ENCODE measurements around the gene UNC5B.
"Not testable (repeated sequence)": the region's sequence is repeated elsewhere in the genome, so short reads cannot be mapped to it uniquely, and the experiment has no call there.

The UNC5B gene

GRCh38 chr10:71284544-71285179 lies 72.3 kb downstream of the UNC5B start:
- no peak for DNase-seq (ENCODE audit: low read depth)

DNA sequence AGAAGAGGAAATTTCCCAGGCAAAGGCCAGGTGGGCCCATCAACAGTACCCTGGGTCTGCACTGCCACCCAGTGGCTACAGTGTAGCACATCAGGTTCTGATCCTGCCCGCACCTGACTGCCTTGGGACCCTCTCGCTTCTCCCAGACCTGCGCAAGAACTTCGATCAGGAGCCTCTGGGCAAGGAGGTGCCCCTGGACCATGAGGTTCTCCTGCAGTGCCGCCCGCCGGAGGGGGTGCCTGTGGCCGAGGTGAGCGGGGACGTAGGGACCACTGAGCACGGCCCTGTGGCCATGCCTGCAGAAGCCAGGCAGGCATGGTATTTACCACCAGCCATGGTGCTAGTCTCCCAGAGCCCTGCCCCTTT lies 72.8 kb downstream of the UNC5B start:
- peak; percentile 4 for DNase-seq (ENCODE audit: low read depth)

DNA sequence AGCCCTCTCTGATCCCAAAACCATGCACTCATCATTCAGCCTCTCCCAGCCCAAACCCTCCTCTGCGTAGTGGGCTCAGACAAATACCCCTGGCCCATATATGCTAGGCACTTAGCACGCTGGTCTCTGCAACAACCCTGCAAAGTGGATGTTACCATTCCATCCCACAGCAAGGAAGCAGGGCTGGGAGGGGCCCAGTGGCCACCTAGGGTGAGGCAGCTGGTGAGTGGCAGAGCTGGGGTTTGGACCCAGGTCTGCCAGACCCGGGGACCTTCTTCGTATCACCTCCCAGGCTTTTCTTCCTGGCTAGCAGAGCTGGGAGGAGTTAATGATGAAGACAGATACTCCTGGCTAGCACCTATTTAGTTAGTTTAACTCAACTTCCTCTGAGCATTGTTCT lies 73.6 kb downstream of the UNC5B start:
- DNase-seq (ENCODE audit: low read depth), result no peak

- no peak for DNase-seq (ENCODE audit: low read depth)
Observed at GRCh38 chr10:71286521-71287294, 74.3 kb downstream of the UNC5B start.

GRCh38 chr10:71287456-71287855 lies 75.1 kb downstream of the UNC5B start:
- no peak for DNase-seq (ENCODE audit: low read depth)

DNA sequence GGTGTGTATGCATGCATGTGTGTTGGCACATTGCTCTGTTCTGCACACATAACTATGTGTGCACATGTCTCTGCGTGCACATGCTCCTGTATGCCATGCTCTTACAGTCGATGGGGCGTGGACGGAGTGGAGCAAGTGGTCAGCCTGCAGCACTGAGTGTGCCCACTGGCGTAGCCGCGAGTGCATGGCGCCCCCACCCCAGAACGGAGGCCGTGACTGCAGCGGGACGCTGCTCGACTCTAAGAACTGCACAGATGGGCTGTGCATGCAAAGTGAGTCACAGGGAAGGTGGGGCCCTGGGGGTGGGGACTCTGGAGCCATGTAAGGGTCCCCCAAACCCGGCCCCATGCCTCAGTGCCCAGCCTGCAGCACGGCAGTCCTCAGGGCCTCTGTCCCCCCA lies 76.1 kb downstream of the UNC5B start:
- DNase-seq (ENCODE audit: low read depth), result no peak

DNA sequence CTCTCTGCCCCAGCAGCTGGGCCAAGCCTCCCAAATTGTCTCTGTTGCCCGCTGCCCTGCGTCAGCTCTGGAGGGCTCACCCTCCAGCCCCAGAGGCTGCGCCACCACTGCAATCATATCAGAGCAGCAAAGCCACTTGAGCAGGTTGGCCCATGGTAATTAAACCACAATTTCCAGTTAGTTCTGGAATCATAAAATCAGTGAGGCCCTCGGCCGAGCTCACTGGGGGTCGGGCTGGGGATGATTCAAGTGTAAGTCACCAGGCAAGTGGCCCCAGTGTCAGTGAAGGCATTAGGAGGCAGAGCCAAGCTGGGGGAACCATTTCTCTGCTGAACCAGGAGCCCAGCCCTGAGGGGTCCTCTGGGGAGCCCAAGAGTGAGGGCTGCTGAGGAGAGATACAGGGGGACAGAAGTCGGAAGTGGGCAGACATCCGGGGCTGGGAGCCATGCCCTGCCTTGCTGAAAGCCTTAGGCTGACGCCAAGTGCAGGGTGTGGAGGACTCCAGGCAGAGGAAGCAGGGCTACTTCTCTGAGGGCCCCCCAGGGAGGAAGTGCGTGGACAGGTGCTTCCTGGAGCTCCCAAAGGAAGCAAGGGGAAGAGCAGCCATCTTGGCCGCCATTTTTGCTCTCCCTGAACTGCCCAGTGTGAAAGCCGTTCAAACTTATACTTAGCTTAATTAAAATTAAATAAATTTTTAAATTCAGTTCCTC lies 77.2 kb downstream of the UNC5B start:
- no peak for DNase-seq (ENCODE audit: low read depth)

- no peak for DNase-seq (ENCODE audit: low read depth)
Observed at GRCh38 chr10:71290331-71290730, 78.0 kb downstream of the UNC5B start.

DNA sequence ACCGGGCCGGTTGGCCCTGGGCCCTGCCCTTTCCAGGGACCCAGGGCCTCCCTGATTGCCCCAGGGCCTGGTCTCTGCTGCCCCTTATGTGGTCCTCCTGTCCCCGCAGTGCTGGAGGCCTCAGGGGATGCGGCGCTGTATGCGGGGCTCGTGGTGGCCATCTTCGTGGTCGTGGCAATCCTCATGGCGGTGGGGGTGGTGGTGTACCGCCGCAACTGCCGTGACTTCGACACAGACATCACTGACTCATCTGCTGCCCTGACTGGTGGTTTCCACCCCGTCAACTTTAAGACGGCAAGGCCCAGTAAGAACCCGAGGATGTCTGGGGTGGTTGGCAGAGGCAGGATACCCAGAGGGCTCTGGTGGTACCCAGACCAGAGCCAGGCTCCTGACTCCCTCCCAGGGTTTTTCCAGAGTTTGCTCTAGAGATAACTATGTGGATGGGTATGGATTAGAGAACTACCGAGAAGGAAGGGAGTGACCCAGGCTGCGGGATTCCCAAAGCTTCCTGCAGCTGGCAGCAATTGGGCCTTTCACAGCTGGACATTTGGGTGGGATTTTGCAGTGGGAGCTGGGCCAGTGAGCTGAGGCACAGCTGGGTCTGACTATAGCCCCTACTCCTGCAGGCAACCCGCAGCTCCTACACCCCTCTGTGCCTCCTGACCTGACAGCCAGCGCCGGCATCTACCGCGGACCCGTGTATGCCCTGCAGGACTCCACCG lies 78.6 kb downstream of the UNC5B start:
- no peak for DNase-seq (ENCODE audit: low read depth)

DNA sequence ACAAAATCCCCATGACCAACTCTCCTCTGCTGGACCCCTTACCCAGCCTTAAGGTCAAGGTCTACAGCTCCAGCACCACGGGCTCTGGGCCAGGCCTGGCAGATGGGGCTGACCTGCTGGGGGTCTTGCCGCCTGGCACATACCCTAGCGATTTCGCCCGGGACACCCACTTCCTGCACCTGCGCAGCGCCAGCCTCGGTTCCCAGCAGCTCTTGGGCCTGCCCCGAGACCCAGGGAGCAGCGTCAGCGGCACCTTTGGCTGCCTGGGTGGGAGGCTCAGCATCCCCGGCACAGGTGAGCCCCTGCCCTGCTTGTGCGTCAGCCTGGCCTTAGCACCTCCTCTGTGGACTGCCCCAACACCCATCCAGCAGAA lies 79.1 kb downstream of the UNC5B start:
- DNase-seq (ENCODE audit: low read depth), result no peak

- DNase-seq (ENCODE audit: low read depth), result no peak
Observed at GRCh38 chr10:71292624-71293445, 80.5 kb downstream of the UNC5B start.

- no peak for DNase-seq (ENCODE audit: low read depth)
Observed at GRCh38 chr10:71293446-71294084, 81.2 kb downstream of the UNC5B start.

GRCh38 chr10:71294091-71294561 lies 81.8 kb downstream of the UNC5B start:
- no peak for DNase-seq (ENCODE audit: low read depth)

DNA sequence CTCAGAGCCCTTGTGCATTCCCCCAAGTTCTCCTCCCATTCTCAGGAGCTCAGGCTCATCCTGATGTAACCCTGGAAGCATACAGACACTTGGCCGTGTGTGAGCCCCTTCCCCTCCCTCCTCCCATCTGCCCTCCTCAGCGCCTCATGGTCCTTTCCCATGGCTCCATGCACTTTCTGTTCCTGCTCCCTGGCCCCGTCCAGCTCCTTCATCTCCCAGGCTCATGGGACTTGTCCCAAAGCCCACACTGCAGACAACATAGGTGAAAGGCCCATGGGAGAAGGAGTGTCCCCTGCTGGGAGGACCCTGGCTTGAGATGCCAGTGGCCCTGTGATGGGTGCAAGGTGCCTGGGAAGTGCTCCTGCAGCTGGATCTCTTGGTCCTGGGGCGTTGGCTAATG lies 82.5 kb downstream of the UNC5B start:
- no peak for DNase-seq (ENCODE audit: low read depth)

- DNase-seq (ENCODE audit: low read depth), result no peak
Observed at GRCh38 chr10:71295641-71296040, 83.3 kb downstream of the UNC5B start.

DNA sequence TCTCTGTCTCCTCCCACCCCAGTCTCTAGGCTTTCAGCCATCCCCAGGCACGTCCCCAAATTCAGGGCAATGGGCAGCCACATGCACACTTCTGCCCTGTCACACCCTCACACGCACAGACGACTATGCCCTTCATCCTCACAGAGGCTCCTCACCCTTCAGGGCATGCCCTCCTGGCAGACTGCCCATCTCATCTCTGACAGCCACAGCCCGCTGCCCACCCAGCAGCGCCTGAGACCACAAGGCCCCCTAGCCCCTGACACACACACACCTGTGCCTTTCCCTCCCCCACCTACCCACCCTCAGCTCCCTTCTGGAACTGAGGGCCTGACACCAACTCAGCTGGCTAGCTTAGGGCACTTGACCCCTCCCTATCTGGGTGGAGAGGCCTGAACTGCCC lies 83.7 kb downstream of the UNC5B start:
- DNase-seq (ENCODE audit: low read depth), result no peak

GRCh38 chr10:71296811-71297210 lies 84.4 kb downstream of the UNC5B start:
- DNase-seq (ENCODE audit: low read depth), result not testable (repeated sequence)

DNA sequence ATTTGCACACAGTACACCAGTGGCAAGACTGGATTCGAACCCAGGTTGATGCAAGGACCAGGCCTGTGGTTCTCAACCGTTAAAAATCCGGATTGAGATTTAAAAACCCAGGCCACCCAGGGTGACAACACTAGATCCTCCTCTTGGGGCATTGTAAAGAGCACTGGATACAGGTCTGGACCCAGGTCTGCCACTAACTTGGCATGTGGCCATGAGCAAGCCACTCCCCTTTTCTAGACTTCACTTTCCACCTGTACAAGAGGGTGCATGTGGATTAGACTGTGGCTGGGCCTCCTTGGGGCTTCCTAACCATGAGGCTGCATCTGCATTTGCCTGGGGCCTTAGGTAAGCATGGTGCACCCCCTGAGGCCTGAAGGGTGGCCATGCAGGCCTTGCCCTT lies 85.0 kb downstream of the UNC5B start:
- no peak for DNase-seq (ENCODE audit: low read depth)

DNA sequence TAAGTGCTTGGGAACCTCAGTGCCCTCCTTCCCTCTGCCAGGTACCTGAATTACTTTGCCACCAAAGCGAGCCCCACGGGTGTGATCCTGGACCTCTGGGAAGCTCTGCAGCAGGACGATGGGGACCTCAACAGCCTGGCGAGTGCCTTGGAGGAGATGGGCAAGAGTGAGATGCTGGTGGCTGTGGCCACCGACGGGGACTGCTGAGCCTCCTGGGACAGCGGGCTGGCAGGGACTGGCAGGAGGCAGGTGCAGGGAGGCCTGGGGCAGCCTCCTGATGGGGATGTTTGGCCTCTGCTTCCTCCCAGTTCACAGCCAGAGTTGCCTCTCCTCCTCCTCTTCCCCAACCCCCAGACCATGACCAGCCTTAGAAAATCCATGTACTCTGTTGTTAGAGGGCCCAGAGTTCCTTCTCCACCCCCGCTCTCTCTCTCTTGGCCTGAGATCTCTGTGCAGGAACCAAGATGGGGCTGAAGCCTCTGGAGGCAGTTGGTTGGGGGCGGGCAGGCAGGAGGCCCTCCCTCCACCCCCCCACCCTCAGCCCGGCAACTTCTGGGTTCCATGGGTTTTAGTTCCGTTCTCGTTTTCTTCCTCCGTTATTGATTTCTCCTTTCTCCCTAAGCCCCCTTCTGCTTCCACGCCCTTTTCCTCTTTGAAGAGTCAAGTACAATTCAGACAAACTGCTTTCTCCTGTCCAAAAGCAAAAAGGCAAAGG lies 86.9 kb downstream of the UNC5B start:
- DNase-seq (ENCODE audit: low read depth), result no peak

- DNase-seq (ENCODE audit: low read depth), result no peak
Observed at GRCh38 chr10:71300555-71301370, 88.4 kb downstream of the UNC5B start.

Data from activated T-cell treated with anti-CD3 and anti-CD28 coated beads for 1 hour (primary cell).